A549 (cell line): ENCODE measurements around the gene RAB5IF. TPM values are rescaled to one million over a fixed set of nuclear protein-coding genes. Genes with fewer than 3 reads are reported as not detected.
"Not testable (repeated sequence)": the region's sequence is repeated elsewhere in the genome, so short reads cannot be mapped to it uniquely, and the experiment has no call there.

Experiments used
- ATAC-seq, 2 experiments: fragments of 200-7000 bp in 1 of 2; fragments of >200 bp in 1 of 2; cut with Nextera tagmentation in 1 of 2; cut with Tn5 transposase in 1 of 2; 3 replicates each; pipeline versions ENCODE4 v1.8.0 to v1.9.1; 2018 to 2020; ENCODE audit warnings: mild to moderate bottlenecking in 1 of 2, moderate library complexity in 1 of 2
- CTCF ChIA-PET: fragments of 300-600 bp; sonication (Branson Sonifier 250); formaldehyde crosslinking; extraction: SDS; loops from one replicate; lab custom pipeline; 2021; ENCODE audit warnings: antibody characterized with exemption, inconsistent platforms; lab: Yijun Ruan, JAX
- POLR2A ChIA-PET: fragments of 350-600 bp; formaldehyde crosslinking; extraction: SDS; loops from one replicate; lab custom pipeline; 2021; ENCODE audit warnings: antibody characterized with exemption, inconsistent platforms; lab: Yijun Ruan, JAX
- DNase-seq, 2 experiments: peaks; one replicate each; pipeline versions ENCODE4 v3.0.0 to v3.0.0-alpha.2; 2011 to 2016; ENCODE audit warnings: low read depth in 1 of 2, low spot score in 1 of 2
- FAIRE-seq: peaks from 2 replicates; lab custom pipeline; 2011; peaks lifted over from hg19 to GRCh38; lab: Jason Lieb, UNC
- H3K27ac ChIP-seq, 2 experiments: fragments of >200 bp; sonication (Bioruptor Twin); formaldehyde crosslinking; 3 replicates each; pipeline ENCODE4 v1.5.1; 2016 to 2017
- H3K4me1 ChIP-seq: fragments of >200 bp; sonication (Bioruptor Twin); formaldehyde crosslinking; 3 replicates; pipeline ENCODE4 v1.6.1; 2016
- H3K4me2 ChIP-seq: fragments of >200 bp; sonication (Bioruptor Twin); formaldehyde crosslinking; 3 replicates; pipeline ENCODE4 v1.6.1; 2016
- H3K4me3 ChIP-seq: fragments of >200 bp; sonication (Bioruptor Twin); formaldehyde crosslinking; 3 replicates; pipeline ENCODE4 v1.5.1; 2016
- H3K9me3 ChIP-seq: fragments of >200 bp; sonication (Bioruptor Twin); formaldehyde crosslinking; 3 replicates; pipeline ENCODE4 v1.6.1; 2016
- BHLHE40 ChIP-seq: IDR thresholded peaks from 2 replicates; pipeline ENCODE4 v1.6.1; 2012; ENCODE audit warnings: low read depth, low read length, inconsistent platforms
- CEBPB ChIP-seq, 2 experiments: fragments of >200 bp in 1 of 2; sonication (Bioruptor Twin) in 1 of 2; formaldehyde crosslinking in 1 of 2; IDR thresholded peaks; 2 replicates each; pipeline ENCODE4 v1.6.1; 2012 to 2016
- CHD2 ChIP-seq: fragments of 150-350 bp; IDR thresholded peaks from 2 replicates; pipeline ENCODE4 v1.6.1; 2014; ENCODE audit warnings: low read length; ENCODE audit not compliant: partially characterized antibody
- CHD4 ChIP-seq: fragments of 200-600 bp; sonication (generic); IDR thresholded peaks from 2 replicates; pipeline ENCODE4 v1.6.1; 2016; ENCODE audit warnings: antibody characterized with exemption, mild to moderate bottlenecking, borderline replicate concordance
- EP300 ChIP-seq, 2 experiments: fragments of >200 bp; sonication (Bioruptor Twin); formaldehyde crosslinking; IDR thresholded peaks; 2 replicates in 1 of 2; 3 replicates in 1 of 2; pipeline ENCODE4 v1.6.1; 2016 to 2017
- FOSB ChIP-seq: fragments of 250-450 bp; sonication (Bioruptor Pico); IDR thresholded peaks from 2 replicates; pipeline ENCODE4 v1.5.0; 2020; ENCODE audit warnings: mild to moderate bottlenecking, moderate library complexity
- FOSL2 ChIP-seq, 2 experiments: fragments of 450-650 bp in 1 of 2; fragments of >200 bp in 1 of 2; sonication (Bioruptor Twin) in 1 of 2; formaldehyde crosslinking; IDR thresholded peaks; 2 replicates each; pipeline versions ENCODE4 v1.5.0 to v1.6.1; 2016 to 2020; ENCODE audit warnings: mild to moderate bottlenecking in 1 of 2, moderate library complexity in 1 of 2
- HES2 ChIP-seq: fragments of >200 bp; sonication (Bioruptor Twin); formaldehyde crosslinking; IDR thresholded peaks from 2 replicates; pipeline ENCODE4 v1.6.1; 2016
- HOXB5 ChIP-seq: fragments of 250-450 bp; sonication (Bioruptor Pico); IDR thresholded peaks from 2 replicates; pipeline ENCODE4 v1.5.0; 2020; ENCODE audit warnings: mild to moderate bottlenecking, moderate library complexity
- KDM5A ChIP-seq: fragments of 200-600 bp; sonication (generic); IDR thresholded peaks from 2 replicates; pipeline ENCODE4 v1.6.1; 2016; ENCODE audit warnings: antibody characterized with exemption, mild to moderate bottlenecking
- MAFK ChIP-seq: fragments of 450-650 bp; IDR thresholded peaks from 2 replicates; pipeline ENCODE4 v1.6.1; 2014; ENCODE audit not compliant: partially characterized antibody
- NR3C1 ChIP-seq: fragments of >200 bp; sonication (Bioruptor Twin); formaldehyde crosslinking; IDR thresholded peaks from 3 replicates; pipeline ENCODE4 v1.6.1; 2017
- POLR2AphosphoS2 ChIP-seq: conservative IDR thresholded peaks from 2 replicates; pipeline ENCODE4 v1.6.1; 2012; ENCODE audit warnings: low read length, improper control_type of control experiment, inconsistent platforms
- RAD21 ChIP-seq, 2 experiments: fragments of >200 bp in 1 of 2; sonication (Bioruptor Twin) in 1 of 2; formaldehyde crosslinking in 1 of 2; IDR thresholded peaks in 1 of 2; conservative IDR thresholded peaks in 1 of 2; 2 replicates in 1 of 2; 3 replicates in 1 of 2; pipeline ENCODE4 v1.6.1; 2012 to 2018; ENCODE audit warnings: inconsistent platforms in 1 of 2
- RARB ChIP-seq: fragments of 250-450 bp; sonication (Bioruptor Pico); IDR thresholded peaks from 2 replicates; pipeline ENCODE4 v1.8.0; 2021; ENCODE audit warnings: mild to moderate bottlenecking, moderate library complexity
- REST ChIP-seq: fragments of 200-600 bp; sonication (generic); IDR thresholded peaks from 2 replicates; pipeline ENCODE4 v1.6.1; 2016; ENCODE audit warnings: antibody characterized with exemption, mild to moderate bottlenecking, moderate library complexity
- RFX5 ChIP-seq: fragments of 450-650 bp; IDR thresholded peaks from 2 replicates; pipeline ENCODE4 v1.7.1; 2014; ENCODE audit warnings: antibody characterized with exemption, mild to moderate bottlenecking, moderate library complexity
- ZNF302 ChIP-seq: fragments of 250-450 bp; sonication (Bioruptor Pico); IDR thresholded peaks from 2 replicates; pipeline ENCODE4 v1.9.0; 2021; ENCODE audit warnings: inconsistent platforms, mild to moderate bottlenecking, moderate library complexity
- ZSCAN20 ChIP-seq: fragments of 250-450 bp; sonication (Bioruptor Pico); IDR thresholded peaks from 2 replicates; pipeline ENCODE4 v1.8.0; 2022; ENCODE audit warnings: mild to moderate bottlenecking, moderate library complexity
- WGBS: methylation state at CpG from one replicate; pipeline ENCODE4 v1.1.6; 2017; ENCODE audit errors: missing lambda C conversion rate; 5-methylcytosine and 5-hydroxymethylcytosine counted together
- polyA plus RNA-seq, 4 experiments: library from polyadenylated mRNA; depleted of rRNA in 3 of 4; stranded (reverse); fragments of >200 nt; fragmentation: RNase III in 1 of 4; extraction: RNeasy Plus Mini Kit Qiagen cat#74134 plus additional on column Dnase treatment in 1 of 4; gene quantifications; 2 replicates in 3 of 4; 3 replicates in 1 of 4; pipeline ENCODE4 v1.2.3, GENCODE V29; 2011 to 2017
- TF ChIP-seq, protein P1 (sequence below): fragments of 250-450 bp; sonication (Bioruptor Pico); IDR thresholded peaks from 2 replicates; pipeline ENCODE4 v1.5.0; 2020; ENCODE audit warnings: low read depth, mild to moderate bottlenecking, moderate library complexity
- TF ChIP-seq, protein P2 (sequence below): fragments of 150-350 bp; IDR thresholded peaks from 2 replicates; pipeline ENCODE4 v1.6.1; 2014; ENCODE audit warnings: low read depth, mild to moderate bottlenecking, low read length

The RAB5IF gene
- polyA plus RNA-seq, 2 of the 4 experiments (the other 2 are of a cell fraction): 246 to 345 TPM

GRCh38 chr20:36606158-36607066 is 833 bp downstream of the RAB5IF start (continued):
- TF ChIP-seq CHD4 (no peak), RFX5 (no peak), RARB (CRISPR knock-in tag) (no peak), FOSB (no peak), BHLHE40 (no peak), KDM5A (no peak), CEBPB (IDR thresholded peaks at IDR 0.05) (peak; percentile 33 to 56; a peak in 3 of 4 replicates), POLR2AphosphoS2 (no peak), FOSL2 (IDR thresholded peaks at IDR 0.05) (no peak), FOSL2 (CRISPR knock-in tag; IDR thresholded peaks at IDR 0.05) (no peak), NR3C1 (no peak)
- TF ChIP-seq, protein P1, sequence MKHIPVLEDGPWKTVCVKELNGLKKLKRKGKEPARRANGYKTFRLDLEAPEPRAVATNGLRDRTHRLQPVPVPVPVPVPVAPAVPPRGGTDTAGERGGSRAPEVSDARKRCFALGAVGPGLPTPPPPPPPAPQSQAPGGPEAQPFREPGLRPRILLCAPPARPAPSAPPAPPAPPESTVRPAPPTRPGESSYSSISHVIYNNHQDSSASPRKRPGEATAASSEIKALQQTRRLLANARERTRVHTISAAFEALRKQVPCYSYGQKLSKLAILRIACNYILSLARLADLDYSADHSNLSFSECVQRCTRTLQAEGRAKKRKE: no peak

DNA sequence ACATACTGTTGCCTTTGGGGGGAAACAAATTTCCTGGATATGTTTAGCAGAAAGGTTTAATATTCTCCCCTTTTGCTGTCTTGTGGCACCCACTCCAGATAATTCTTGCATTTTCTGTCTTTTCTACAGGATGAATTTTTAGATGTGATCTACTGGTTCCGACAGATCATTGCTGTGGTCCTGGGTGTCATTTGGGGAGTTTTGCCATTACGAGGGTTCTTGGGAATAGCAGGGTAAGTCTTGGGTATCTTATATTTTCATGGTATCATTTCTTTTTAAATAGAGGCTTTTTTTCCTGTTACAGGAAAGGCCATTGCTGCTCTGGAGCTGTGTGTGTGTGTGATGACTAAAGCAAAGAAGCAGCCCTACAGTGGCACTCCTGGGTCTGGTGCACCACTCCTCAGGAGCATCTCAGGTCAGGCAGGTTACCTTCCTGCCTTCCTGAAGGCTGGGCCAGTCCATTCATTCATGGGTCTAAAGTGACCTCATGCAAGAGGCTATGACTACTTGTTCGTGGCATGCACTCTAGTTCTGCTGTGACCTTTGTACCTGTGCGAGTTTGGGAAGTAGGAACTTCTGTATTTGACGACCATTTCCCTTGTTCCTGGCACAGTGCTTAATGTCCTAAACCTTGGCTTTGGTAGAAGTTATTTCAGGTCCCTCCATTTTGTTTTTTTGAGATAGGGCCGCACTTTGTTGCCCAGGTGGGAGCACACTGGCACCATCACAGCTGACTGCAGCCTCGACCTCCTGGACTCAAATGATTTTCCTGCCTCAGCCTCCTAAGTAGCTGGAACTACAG is 2.2 kb downstream of the RAB5IF start:
- POLR2A ChIA-PET: no interaction called here
- Histone ChIP-seq H3K4me3 (peak overlapping the region; percentile 98), H3K4me1 (peaks cover 22% of the 10 kb centered on the region), H3K27ac (peak overlapping the region; percentile 95 to 96), H3K9me3 (no peaks in the 10 kb centered on the region), H3K4me2 (peak overlapping the region; percentile 90)
- ATAC-seq (peak in 1 of 2 experiments; percentile 15; a peak in 3 of 6 replicates), DNase-seq (peak; percentile 13 to 86), FAIRE-seq (no peak)
- CTCF ChIA-PET: interaction anchor here (0.7 to 4.3 kb wide), 4 partner anchors 12 to 617 kb away, joined by 3 to 15 read pairs (median 5); a partner anchor contains a TSS
- TF ChIP-seq FOSL2 (IDR thresholded peaks at IDR 0.05) (no peak), FOSL2 (CRISPR knock-in tag; IDR thresholded peaks at IDR 0.05) (peak; percentile 24; the same call in 1 of the 2 replicates), HOXB5 (no peak)
- 51% methylated on average over 7 of the region's 7 CpGs for WGBS

- H3K9me3 ChIP-seq, POLR2A ChIA-PET, FAIRE-seq, DNase-seq, ATAC-seq: not testable (repeated sequence)
- peak overlapping the region; percentile 62 to 96; a peak in 5 of 6 replicates for H3K27ac ChIP-seq
- 72% methylated on average over 6 of the region's 6 CpGs for WGBS
- CTCF ChIA-PET: interaction anchor here (1.8 to 4.3 kb wide), 4 partner anchors 12 to 256 kb away, joined by 4 to 15 read pairs (median 5); a partner anchor contains a TSS
- TF ChIP-seq MAFK: peak; percentile 37
- H3K4me1 ChIP-seq: peaks cover 22% of the 10 kb centered on the region
- H3K4me3 ChIP-seq: peak overlapping the region; percentile 98; the same call in 2 of the 3 replicates
- H3K4me2 ChIP-seq: peak overlapping the region; percentile 90
Observed at GRCh38 chr20:36608388-36608728, 2.8 kb downstream of the RAB5IF start.

- no peaks in the 10 kb centered on the region for H3K9me3 ChIP-seq
- no peak overlapping the region for H3K4me2 ChIP-seq
- ChIA-PET CTCF (interaction anchor here (0.5 to 4.3 kb wide), 15 partner anchors 9 to 665 kb away, joined by 3 to 43 read pairs (median 5); a partner anchor contains a TSS), POLR2A (no interaction called here)
- FAIRE-seq (no peak), ATAC-seq (no peak), DNase-seq (no peak)
- H3K4me1 ChIP-seq: peaks cover 17% of the 10 kb centered on the region
- no peak overlapping the region for H3K4me3 ChIP-seq
- no peak overlapping the region for H3K27ac ChIP-seq
- WGBS: 78% methylated on average over 5 of the region's 5 CpGs
- no peak for TF ChIP-seq REST
- no peak for TF ChIP-seq CHD2
- no peak for TF ChIP-seq ZSCAN20 (CRISPR knock-in tag)
- TF ChIP-seq, protein P2, sequence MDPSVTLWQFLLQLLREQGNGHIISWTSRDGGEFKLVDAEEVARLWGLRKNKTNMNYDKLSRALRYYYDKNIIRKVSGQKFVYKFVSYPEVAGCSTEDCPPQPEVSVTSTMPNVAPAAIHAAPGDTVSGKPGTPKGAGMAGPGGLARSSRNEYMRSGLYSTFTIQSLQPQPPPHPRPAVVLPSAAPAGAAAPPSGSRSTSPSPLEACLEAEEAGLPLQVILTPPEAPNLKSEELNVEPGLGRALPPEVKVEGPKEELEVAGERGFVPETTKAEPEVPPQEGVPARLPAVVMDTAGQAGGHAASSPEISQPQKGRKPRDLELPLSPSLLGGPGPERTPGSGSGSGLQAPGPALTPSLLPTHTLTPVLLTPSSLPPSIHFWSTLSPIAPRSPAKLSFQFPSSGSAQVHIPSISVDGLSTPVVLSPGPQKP: no peak
- no peak for TF ChIP-seq EP300 (IDR thresholded peaks at IDR 0.05)
- no peak for TF ChIP-seq FOSL2 (IDR thresholded peaks at IDR 0.05)
- TF ChIP-seq FOSL2 (CRISPR knock-in tag; IDR thresholded peaks at IDR 0.05): no peak
- no peak for TF ChIP-seq HOXB5
- TF ChIP-seq ZNF302 (CRISPR knock-in tag): no peak
- no peak for TF ChIP-seq RAD21 (conservative IDR thresholded peaks at IDR 0.05 in 1 of 2, IDR thresholded peaks at IDR 0.05 in 1 of 2)
- TF ChIP-seq HES2: no peak
Observed at GRCh38 chr20:36611625-36612024, 6.0 kb downstream of the RAB5IF start.
